A549 (cell line): ENCODE results near the gene STK16. TPM values are rescaled to one million over a fixed set of nuclear protein-coding genes. Genes with fewer than 3 reads are reported as not detected.

Source experiments
- ATAC-seq, 2 experiments: fragments of 200-7000 bp in 1 of 2; fragments of >200 bp in 1 of 2; cut with Nextera tagmentation in 1 of 2; cut with Tn5 transposase in 1 of 2; 3 replicates each; pipeline versions ENCODE4 v1.8.0 to v1.9.1; 2018 to 2020; ENCODE audit warnings: mild to moderate bottlenecking in 1 of 2, moderate library complexity in 1 of 2
- CTCF ChIA-PET: fragments of 300-600 bp; sonication (Branson Sonifier 250); formaldehyde crosslinking; extraction: SDS; loops from one replicate; lab custom pipeline; 2021; ENCODE audit warnings: antibody characterized with exemption, inconsistent platforms; lab: Yijun Ruan, JAX
- POLR2A ChIA-PET: fragments of 350-600 bp; formaldehyde crosslinking; extraction: SDS; loops from one replicate; lab custom pipeline; 2021; ENCODE audit warnings: antibody characterized with exemption, inconsistent platforms; lab: Yijun Ruan, JAX
- DNase-seq, 2 experiments: peaks; one replicate each; pipeline versions ENCODE4 v3.0.0 to v3.0.0-alpha.2; 2011 to 2016; ENCODE audit warnings: low read depth in 1 of 2, low spot score in 1 of 2
- FAIRE-seq: peaks from 2 replicates; lab custom pipeline; 2011; peaks lifted over from hg19 to GRCh38; lab: Jason Lieb, UNC
- H3K27ac ChIP-seq, 2 experiments: fragments of >200 bp; sonication (Bioruptor Twin); formaldehyde crosslinking; 3 replicates each; pipeline ENCODE4 v1.5.1; 2016 to 2017
- H3K4me1 ChIP-seq: fragments of >200 bp; sonication (Bioruptor Twin); formaldehyde crosslinking; 3 replicates; pipeline ENCODE4 v1.6.1; 2016
- H3K4me2 ChIP-seq: fragments of >200 bp; sonication (Bioruptor Twin); formaldehyde crosslinking; 3 replicates; pipeline ENCODE4 v1.6.1; 2016
- H3K4me3 ChIP-seq: fragments of >200 bp; sonication (Bioruptor Twin); formaldehyde crosslinking; 3 replicates; pipeline ENCODE4 v1.5.1; 2016
- H3K9me3 ChIP-seq: fragments of >200 bp; sonication (Bioruptor Twin); formaldehyde crosslinking; 3 replicates; pipeline ENCODE4 v1.6.1; 2016
- ATOH8 ChIP-seq: fragments of 250-450 bp; sonication (Bioruptor Pico); IDR thresholded peaks from 2 replicates; pipeline ENCODE4 v1.5.0; 2020; ENCODE audit warnings: low read depth, mild to moderate bottlenecking, moderate library complexity
- BCL3 ChIP-seq: fragments of >200 bp; sonication (Bioruptor Twin); formaldehyde crosslinking; IDR thresholded peaks from 3 replicates; pipeline ENCODE4 v1.6.1; 2016
- CEBPB ChIP-seq, 2 experiments: fragments of >200 bp in 1 of 2; sonication (Bioruptor Twin) in 1 of 2; formaldehyde crosslinking in 1 of 2; IDR thresholded peaks; 2 replicates each; pipeline ENCODE4 v1.6.1; 2012 to 2016
- EHF ChIP-seq: fragments of 250-450 bp; sonication (Bioruptor Pico); IDR thresholded peaks from 2 replicates; pipeline ENCODE4 v1.5.0; 2020; ENCODE audit warnings: mild to moderate bottlenecking
- EHMT2 ChIP-seq: fragments of 200-600 bp; sonication (generic); IDR thresholded peaks from 2 replicates; pipeline ENCODE4 v1.6.1; 2016; ENCODE audit warnings: antibody characterized with exemption, low read depth, mild to moderate bottlenecking, moderate library complexity
- ESRRA ChIP-seq: fragments of 150-350 bp; IDR thresholded peaks from 2 replicates; pipeline ENCODE4 v1.6.1; 2014; ENCODE audit warnings: mild to moderate bottlenecking, low read length, borderline replicate concordance
- FOSB ChIP-seq: fragments of 250-450 bp; sonication (Bioruptor Pico); IDR thresholded peaks from 2 replicates; pipeline ENCODE4 v1.5.0; 2020; ENCODE audit warnings: mild to moderate bottlenecking, moderate library complexity
- HEYL ChIP-seq: fragments of 250-450 bp; sonication (Bioruptor Pico); IDR thresholded peaks from 2 replicates; pipeline ENCODE4 v1.8.0; 2021; ENCODE audit warnings: mild to moderate bottlenecking, moderate library complexity
- HOXA7 ChIP-seq: fragments of 250-450 bp; sonication (Bioruptor Pico); IDR thresholded peaks from 2 replicates; pipeline ENCODE4 v1.5.0; 2020; ENCODE audit warnings: mild to moderate bottlenecking, moderate library complexity
- HOXB13 ChIP-seq: fragments of 250-450 bp; sonication (Bioruptor Pico); IDR thresholded peaks from 2 replicates; pipeline ENCODE4 v1.5.0; 2020; ENCODE audit warnings: low read depth, mild to moderate bottlenecking, moderate library complexity
- HOXB5 ChIP-seq: fragments of 250-450 bp; sonication (Bioruptor Pico); IDR thresholded peaks from 2 replicates; pipeline ENCODE4 v1.5.0; 2020; ENCODE audit warnings: mild to moderate bottlenecking, moderate library complexity
- MAZ ChIP-seq: fragments of 150-350 bp; IDR thresholded peaks from 2 replicates; pipeline ENCODE4 v1.6.1; 2014; ENCODE audit warnings: antibody characterized with exemption, low read depth, low read length, borderline replicate concordance
- MYC ChIP-seq: IDR thresholded peaks from 2 replicates; pipeline ENCODE4 v1.6.1; 2012; ENCODE audit warnings: mild to moderate bottlenecking, inconsistent platforms, low read length, improper control_type of control experiment, borderline replicate concordance
- NFE2L2 ChIP-seq: fragments of 150-350 bp; conservative IDR thresholded peaks from 2 replicates; pipeline ENCODE4 v1.6.1; 2014; ENCODE audit warnings: low read length
- PHF8 ChIP-seq: fragments of 200-600 bp; sonication (generic); IDR thresholded peaks from 2 replicates; pipeline ENCODE4 v1.6.1; 2016; ENCODE audit warnings: low read depth, mild to moderate bottlenecking, antibody characterized with exemption, moderate library complexity, borderline replicate concordance
- POLR2AphosphoS2 ChIP-seq: conservative IDR thresholded peaks from 2 replicates; pipeline ENCODE4 v1.6.1; 2012; ENCODE audit warnings: low read length, improper control_type of control experiment, inconsistent platforms
- RAD21 ChIP-seq, 2 experiments: fragments of >200 bp in 1 of 2; sonication (Bioruptor Twin) in 1 of 2; formaldehyde crosslinking in 1 of 2; IDR thresholded peaks in 1 of 2; conservative IDR thresholded peaks in 1 of 2; 2 replicates in 1 of 2; 3 replicates in 1 of 2; pipeline ENCODE4 v1.6.1; 2012 to 2018; ENCODE audit warnings: inconsistent platforms in 1 of 2
- RARB ChIP-seq: fragments of 250-450 bp; sonication (Bioruptor Pico); IDR thresholded peaks from 2 replicates; pipeline ENCODE4 v1.8.0; 2021; ENCODE audit warnings: mild to moderate bottlenecking, moderate library complexity
- SREBF2 ChIP-seq: fragments of 450-650 bp; IDR thresholded peaks from 2 replicates; pipeline ENCODE4 v1.6.1; 2014; ENCODE audit warnings: mild to moderate bottlenecking, moderate library complexity
- ZNF302 ChIP-seq: fragments of 250-450 bp; sonication (Bioruptor Pico); IDR thresholded peaks from 2 replicates; pipeline ENCODE4 v1.9.0; 2021; ENCODE audit warnings: inconsistent platforms, mild to moderate bottlenecking, moderate library complexity
- ZSCAN20 ChIP-seq: fragments of 250-450 bp; sonication (Bioruptor Pico); IDR thresholded peaks from 2 replicates; pipeline ENCODE4 v1.8.0; 2022; ENCODE audit warnings: mild to moderate bottlenecking, moderate library complexity
- WGBS: methylation state at CpG from one replicate; pipeline ENCODE4 v1.1.6; 2017; ENCODE audit errors: missing lambda C conversion rate; 5-methylcytosine and 5-hydroxymethylcytosine counted together
- polyA plus RNA-seq, 4 experiments: library from polyadenylated mRNA; depleted of rRNA in 3 of 4; stranded (reverse); fragments of >200 nt; fragmentation: RNase III in 1 of 4; extraction: RNeasy Plus Mini Kit Qiagen cat#74134 plus additional on column Dnase treatment in 1 of 4; gene quantifications; 2 replicates in 3 of 4; 3 replicates in 1 of 4; pipeline ENCODE4 v1.2.3, GENCODE V29; 2011 to 2017
- TF ChIP-seq, protein P1 (sequence below): fragments of 150-350 bp; IDR thresholded peaks from 2 replicates; pipeline ENCODE4 v1.6.1; 2014; ENCODE audit warnings: low read depth, mild to moderate bottlenecking, low read length
- TF ChIP-seq, protein P2 (sequence below): fragments of 200-600 bp; sonication (generic); IDR thresholded peaks from 2 replicates; pipeline ENCODE4 v1.6.1; 2016; ENCODE audit warnings: antibody characterized with exemption, mild to moderate bottlenecking, moderate library complexity
- TF ChIP-seq, protein P3 (sequence below): fragments of >200 bp; sonication (Bioruptor Twin); formaldehyde crosslinking; IDR thresholded peaks from 3 replicates; pipeline ENCODE4 v1.5.1; 2016

STK16 gene
- polyA plus RNA-seq, 2 of the 4 experiments (the other 2 are of a cell fraction), result 37.0 to 43.3 TPM

DNA sequence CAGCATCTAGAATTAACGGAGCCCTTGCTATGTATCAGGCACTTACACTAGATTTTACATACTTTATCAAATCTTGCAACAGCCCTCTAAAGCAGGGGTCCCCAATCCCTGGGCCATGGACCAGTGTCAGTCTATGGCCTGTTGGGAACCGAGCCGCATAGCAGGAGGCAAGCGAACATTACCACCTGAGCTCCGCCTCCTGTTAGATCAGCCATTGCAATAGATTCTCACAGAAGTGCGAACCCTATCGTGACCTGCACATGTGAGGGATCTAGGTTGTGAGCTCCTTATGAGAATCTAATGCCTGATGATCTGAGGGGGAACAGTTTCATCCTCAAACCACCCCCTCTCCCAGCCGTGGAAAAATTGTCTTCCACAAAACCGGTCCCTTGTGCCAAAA is 47.3 kb downstream of the STK16 start:
- Histone ChIP-seq H3K9me3 (no peaks in the 10 kb centered on the region), H3K4me1 (peaks cover 26% of the 10 kb centered on the region), H3K4me3 (no peak overlapping the region), H3K27ac (no peak overlapping the region), H3K4me2 (no peak overlapping the region)
- no peak for ATAC-seq
- POLR2A ChIA-PET, result no interaction called here
- CTCF ChIA-PET, result interaction anchor here (1.1 to 16.3 kb wide), 11 partner anchors 13 to 135 kb away, joined by 4 to 540 read pairs (median 79); partner anchors contain the start of genes ABCB6, ANKZF1, ATG9A and CNPPD1
- FAIRE-seq, result no peak
- TF ChIP-seq ESRRA (no peak), POLR2AphosphoS2 (no peak), RAD21 (conservative IDR thresholded peaks at IDR 0.05 in 1 of 2, IDR thresholded peaks at IDR 0.05 in 1 of 2) (no peak), ZNF302 (no peak), HOXA7 (no peak), SREBF2 (no peak), PHF8 (no peak), BCL3 (no peak), NFE2L2 (no peak), HEYL (CRISPR knock-in tag) (no peak), CEBPB (IDR thresholded peaks at IDR 0.05) (no peak), HOXB13 (CRISPR knock-in tag) (no peak), ATOH8 (CRISPR knock-in tag) (no peak)
- TF ChIP-seq, protein P1, sequence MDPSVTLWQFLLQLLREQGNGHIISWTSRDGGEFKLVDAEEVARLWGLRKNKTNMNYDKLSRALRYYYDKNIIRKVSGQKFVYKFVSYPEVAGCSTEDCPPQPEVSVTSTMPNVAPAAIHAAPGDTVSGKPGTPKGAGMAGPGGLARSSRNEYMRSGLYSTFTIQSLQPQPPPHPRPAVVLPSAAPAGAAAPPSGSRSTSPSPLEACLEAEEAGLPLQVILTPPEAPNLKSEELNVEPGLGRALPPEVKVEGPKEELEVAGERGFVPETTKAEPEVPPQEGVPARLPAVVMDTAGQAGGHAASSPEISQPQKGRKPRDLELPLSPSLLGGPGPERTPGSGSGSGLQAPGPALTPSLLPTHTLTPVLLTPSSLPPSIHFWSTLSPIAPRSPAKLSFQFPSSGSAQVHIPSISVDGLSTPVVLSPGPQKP, result no peak
- TF ChIP-seq, protein P2, sequence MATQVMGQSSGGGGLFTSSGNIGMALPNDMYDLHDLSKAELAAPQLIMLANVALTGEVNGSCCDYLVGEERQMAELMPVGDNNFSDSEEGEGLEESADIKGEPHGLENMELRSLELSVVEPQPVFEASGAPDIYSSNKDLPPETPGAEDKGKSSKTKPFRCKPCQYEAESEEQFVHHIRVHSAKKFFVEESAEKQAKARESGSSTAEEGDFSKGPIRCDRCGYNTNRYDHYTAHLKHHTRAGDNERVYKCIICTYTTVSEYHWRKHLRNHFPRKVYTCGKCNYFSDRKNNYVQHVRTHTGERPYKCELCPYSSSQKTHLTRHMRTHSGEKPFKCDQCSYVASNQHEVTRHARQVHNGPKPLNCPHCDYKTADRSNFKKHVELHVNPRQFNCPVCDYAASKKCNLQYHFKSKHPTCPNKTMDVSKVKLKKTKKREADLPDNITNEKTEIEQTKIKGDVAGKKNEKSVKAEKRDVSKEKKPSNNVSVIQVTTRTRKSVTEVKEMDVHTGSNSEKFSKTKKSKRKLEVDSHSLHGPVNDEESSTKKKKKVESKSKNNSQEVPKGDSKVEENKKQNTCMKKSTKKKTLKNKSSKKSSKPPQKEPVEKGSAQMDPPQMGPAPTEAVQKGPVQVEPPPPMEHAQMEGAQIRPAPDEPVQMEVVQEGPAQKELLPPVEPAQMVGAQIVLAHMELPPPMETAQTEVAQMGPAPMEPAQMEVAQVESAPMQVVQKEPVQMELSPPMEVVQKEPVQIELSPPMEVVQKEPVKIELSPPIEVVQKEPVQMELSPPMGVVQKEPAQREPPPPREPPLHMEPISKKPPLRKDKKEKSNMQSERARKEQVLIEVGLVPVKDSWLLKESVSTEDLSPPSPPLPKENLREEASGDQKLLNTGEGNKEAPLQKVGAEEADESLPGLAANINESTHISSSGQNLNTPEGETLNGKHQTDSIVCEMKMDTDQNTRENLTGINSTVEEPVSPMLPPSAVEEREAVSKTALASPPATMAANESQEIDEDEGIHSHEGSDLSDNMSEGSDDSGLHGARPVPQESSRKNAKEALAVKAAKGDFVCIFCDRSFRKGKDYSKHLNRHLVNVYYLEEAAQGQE, result no peak
- 96% methylated on average over 9 of the region's 9 CpGs for WGBS
- DNase-seq, result no peak

GRCh38 chr2:219293736-219294231 is 48.5 kb downstream of the STK16 start:
- Histone ChIP-seq H3K4me3 (no peak overlapping the region), H3K4me2 (peak overlapping the region; percentile 81; the same call in 2 of the 3 replicates), H3K4me1 (peaks cover 26% of the 10 kb centered on the region), H3K27ac (peak overlapping the region; percentile 94 to 99; a peak in 5 of 6 replicates), H3K9me3 (no peaks in the 10 kb centered on the region)
- DNase-seq (no peak), ATAC-seq (no peak), FAIRE-seq (no peak)
- WGBS, result 92% methylated on average over 5 of the region's 5 CpGs
- CTCF ChIA-PET, result interaction anchor here (0.7 to 16.3 kb wide), 22 partner anchors 9 to 235 kb away, joined by 3 to 540 read pairs (median 16); partner anchors contain the start of genes ABCB6, ANKZF1, ATG9A and CNPPD1
- POLR2A ChIA-PET, result interaction anchor here (1.1 to 1.4 kb wide), 2 partner anchors 15 to 19 kb away, joined by 4 to 8 read pairs; partner anchors contain the start of gene DNAJB2
- TF ChIP-seq POLR2AphosphoS2, result no peak
- TF ChIP-seq HOXB13 (CRISPR knock-in tag), result no peak
- TF ChIP-seq FOSB (CRISPR knock-in tag), result no peak
- TF ChIP-seq MYC, result no peak
- TF ChIP-seq ZSCAN20, result no peak
- no peak for TF ChIP-seq EHMT2
- TF ChIP-seq, protein P3, sequence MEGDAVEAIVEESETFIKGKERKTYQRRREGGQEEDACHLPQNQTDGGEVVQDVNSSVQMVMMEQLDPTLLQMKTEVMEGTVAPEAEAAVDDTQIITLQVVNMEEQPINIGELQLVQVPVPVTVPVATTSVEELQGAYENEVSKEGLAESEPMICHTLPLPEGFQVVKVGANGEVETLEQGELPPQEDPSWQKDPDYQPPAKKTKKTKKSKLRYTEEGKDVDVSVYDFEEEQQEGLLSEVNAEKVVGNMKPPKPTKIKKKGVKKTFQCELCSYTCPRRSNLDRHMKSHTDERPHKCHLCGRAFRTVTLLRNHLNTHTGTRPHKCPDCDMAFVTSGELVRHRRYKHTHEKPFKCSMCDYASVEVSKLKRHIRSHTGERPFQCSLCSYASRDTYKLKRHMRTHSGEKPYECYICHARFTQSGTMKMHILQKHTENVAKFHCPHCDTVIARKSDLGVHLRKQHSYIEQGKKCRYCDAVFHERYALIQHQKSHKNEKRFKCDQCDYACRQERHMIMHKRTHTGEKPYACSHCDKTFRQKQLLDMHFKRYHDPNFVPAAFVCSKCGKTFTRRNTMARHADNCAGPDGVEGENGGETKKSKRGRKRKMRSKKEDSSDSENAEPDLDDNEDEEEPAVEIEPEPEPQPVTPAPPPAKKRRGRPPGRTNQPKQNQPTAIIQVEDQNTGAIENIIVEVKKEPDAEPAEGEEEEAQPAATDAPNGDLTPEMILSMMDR, result no peak
- TF ChIP-seq HOXB5, result no peak
- no peak for TF ChIP-seq EHF (CRISPR knock-in tag)
- no peak for TF ChIP-seq RARB
- no peak for TF ChIP-seq MAZ
